K562 (cell line): ENCODE results near the gene RPTOR. TPM values are rescaled to one million over a fixed set of nuclear protein-coding genes. Genes with fewer than 3 reads are reported as not detected.

ENCODE experiments used
- BCOR ChIP-seq: fragments of 450-650 bp; IDR thresholded peaks from 2 replicates; pipeline ENCODE4 v1.6.1; 2016
- CC2D1A ChIP-seq: fragments of 450-650 bp; IDR thresholded peaks from 2 replicates; pipeline ENCODE4 v1.6.1; 2017; ENCODE audit warnings: mild to moderate bottlenecking
- FOSL1 ChIP-seq: fragments of 200-800 bp; sonication (Bioruptor generic); conservative IDR thresholded peaks from 2 replicates; pipeline ENCODE4 v1.6.1; 2016; ENCODE audit warnings: missing genetic modification characterization, missing compliant biosample characterization
- HOMEZ ChIP-seq: fragments of 250-450 bp; sonication (Bioruptor Pico); IDR thresholded peaks from 2 replicates; pipeline ENCODE4 v1.4.0; 2020; ENCODE audit warnings: mild to moderate bottlenecking, moderate library complexity
- NEUROD1 ChIP-seq: fragments of 150-350 bp; IDR thresholded peaks from 2 replicates; pipeline ENCODE4 v1.6.1; 2014; ENCODE audit warnings: borderline replicate concordance, low read length, low read depth; ENCODE audit not compliant: partially characterized antibody
- NFXL1 ChIP-seq: fragments of 450-650 bp; formaldehyde crosslinking; IDR thresholded peaks from 2 replicates; pipeline ENCODE4 v1.4.0; 2021; ENCODE audit warnings: mild to moderate bottlenecking
- NR2C2 ChIP-seq, 2 experiments: fragments of 200-800 bp in 1 of 2; sonication (Bioruptor generic) in 1 of 2; sonication (generic) in 1 of 2; formaldehyde crosslinking in 1 of 2; IDR thresholded peaks; 2 replicates each; pipeline versions ENCODE4 v1.6.1 to v1.8.0; 2016 to 2022; ENCODE audit warnings: mild to moderate bottlenecking in 1 of 2, missing compliant biosample characterization in 1 of 2, missing genetic modification characterization in 1 of 2, missing genetic modification reagents in 1 of 2
- NR2F6 ChIP-seq: fragments of 450-650 bp; formaldehyde crosslinking; IDR thresholded peaks from 2 replicates; pipeline ENCODE4 v1.4.0; 2020; ENCODE audit warnings: mild to moderate bottlenecking
- PCBP2 ChIP-seq: fragments of 200-400 bp; formaldehyde crosslinking; IDR thresholded peaks from 2 replicates; pipeline ENCODE4 v1.6.1; 2018; ENCODE audit warnings: low read length, low read depth, mild to moderate bottlenecking, moderate library complexity; ENCODE audit not compliant: poor library complexity, severe bottlenecking
- SNAPC5 ChIP-seq: fragments of 250-450 bp; sonication (Bioruptor Pico); IDR thresholded peaks from 2 replicates; pipeline ENCODE4 v1.8.0; 2021; ENCODE audit warnings: moderate library complexity, mild to moderate bottlenecking, inconsistent platforms
- STAT5A ChIP-seq: IDR thresholded peaks from 2 replicates; pipeline ENCODE4 v1.6.1; 2012; ENCODE audit warnings: low read length, inconsistent platforms, borderline replicate concordance
- TCF15 ChIP-seq: fragments of 250-450 bp; sonication (Bioruptor Pico); IDR thresholded peaks from 2 replicates; pipeline ENCODE4 v1.8.0; 2022; ENCODE audit warnings: moderate library complexity, mild to moderate bottlenecking, inconsistent platforms
- TSHZ1 ChIP-seq: fragments of 250-450 bp; sonication (Bioruptor Pico); IDR thresholded peaks from 2 replicates; pipeline ENCODE4 v1.4.0; 2020; ENCODE audit warnings: mild to moderate bottlenecking, moderate library complexity
- ZBTB33 ChIP-seq: sonication (generic); formaldehyde crosslinking; IDR thresholded peaks from 2 replicates; pipeline ENCODE4 v1.8.1; 2023; ENCODE audit warnings: mild to moderate bottlenecking, missing genetic modification reagents
- ZNF518B ChIP-seq: fragments of 250-450 bp; sonication (Bioruptor Pico); IDR thresholded peaks from 2 replicates; pipeline ENCODE4 v1.5.0; 2021; ENCODE audit warnings: mild to moderate bottlenecking, moderate library complexity
- polyA plus RNA-seq, 8 experiments: library from polyadenylated mRNA; depleted of rRNA in 4 of 8; stranded (reverse) in 5 of 8; unstranded in 3 of 8; fragments of >200 nt; fragmentation: Nextera tagmentation in 2 of 8; fragmentation: Illumina TruSeq in 1 of 8; extraction: Ambion mirVana in 2 of 8; extraction: Trizol in 1 of 8; gene quantifications; 2 replicates each; pipeline versions ENCODE4 v1.2.1 to v1.2.3, GENCODE V29; 2011 to 2014; ENCODE audit warnings: inconsistent platforms in 1 of 8, missing spikeins in 1 of 8
- total RNA-seq, 7 experiments: library from RNA; depleted of rRNA in 6 of 7; stranded (reverse); fragments of >200 nt in 6 of 7; fragmentation: Illumina TruSeq in 2 of 7; extraction: Trizol in 2 of 7; gene quantifications; 2 replicates each; pipeline versions ENCODE4 v1.2.1 to v1.2.3, GENCODE V29; 2011 to 2021; ENCODE audit warnings: low replicate concordance in 1 of 7

The RPTOR gene
- total and polyA plus RNA-seq, 9 of the 15 experiments (the other 6 are each of a cell fraction or from before 2014, with no cell fraction given) = 0.24 to 54.1 (median 10.2) TPM

GRCh38 chr17:80575057-80575875, 30.6 kb downstream of the RPTOR start (continued):
- TF ChIP-seq BCOR = peak; percentile 68; the same call in 1 of the 2 replicates
- TF ChIP-seq NEUROD1 = peak; percentile 68
- no peak for TF ChIP-seq ZNF518B (CRISPR knock-in tag)
- peak; percentile 81 for TF ChIP-seq CC2D1A
- no peak for TF ChIP-seq FOSL1 (tag)
- TF ChIP-seq NR2F6 (CRISPR knock-in tag) = no peak
- TF ChIP-seq STAT5A = no peak
- no peak for TF ChIP-seq NR2C2 (CRISPR knock-in tag; IDR thresholded peaks at IDR 0.05)
- no peak for TF ChIP-seq NR2C2 (tag; IDR thresholded peaks at IDR 0.05)
- no peak for TF ChIP-seq TCF15 (CRISPR knock-in tag)
- TF ChIP-seq HOMEZ (CRISPR knock-in tag) = no peak
- TF ChIP-seq PCBP2 = no peak
- TF ChIP-seq ZBTB33 (CRISPR knock-in tag) = peak; percentile 85; the same call in 1 of the 2 replicates
- no peak for TF ChIP-seq SNAPC5 (CRISPR knock-in tag)
- no peak for TF ChIP-seq NFXL1
- TF ChIP-seq TSHZ1 (CRISPR knock-in tag) = no peak
